Stimulated activated CD8-positive, alpha-beta memory T cell treated with anti-CD3 and anti-CD28 coated beads, Interleukin-2, amount 100 ng/mL, for 48 hours (primary cell): ENCODE measurements around the gene PTPRN2.

Source experiments
- DNase-seq, 2 donors: peaks; one replicate each; pipeline ENCODE4 v3.0.0-alpha.2; 2020; ENCODE audit warnings: low read depth in 2 of 2

The PTPRN2 gene

GRCh38 chr7:158602905-158603772, 15.5 kb upstream of the PTPRN2 start:
- no peak for DNase-seq

DNA sequence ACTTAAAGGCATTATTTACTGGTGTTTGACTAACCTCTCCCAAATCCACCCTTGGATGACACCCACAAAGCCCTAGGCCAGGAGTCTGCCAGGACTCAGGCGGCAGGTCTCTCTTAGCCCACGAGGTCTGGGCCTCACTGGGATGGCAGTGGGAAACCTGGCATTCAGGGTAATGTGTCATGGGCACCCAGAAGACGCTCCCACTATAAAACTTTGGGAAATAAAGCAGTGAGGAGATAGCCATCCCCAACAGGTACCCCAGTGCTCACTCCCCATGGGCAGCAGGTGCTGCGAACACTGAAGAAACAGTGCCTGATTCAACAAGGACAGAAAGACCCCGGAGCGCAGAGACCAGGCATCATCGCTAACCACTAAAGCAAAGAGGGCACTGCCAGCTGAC, 14.4 kb upstream of the PTPRN2 start:
- no peak for DNase-seq

GRCh38 chr7:158601090-158601489, 13.5 kb upstream of the PTPRN2 start:
- DNase-seq, result no peak

DNA sequence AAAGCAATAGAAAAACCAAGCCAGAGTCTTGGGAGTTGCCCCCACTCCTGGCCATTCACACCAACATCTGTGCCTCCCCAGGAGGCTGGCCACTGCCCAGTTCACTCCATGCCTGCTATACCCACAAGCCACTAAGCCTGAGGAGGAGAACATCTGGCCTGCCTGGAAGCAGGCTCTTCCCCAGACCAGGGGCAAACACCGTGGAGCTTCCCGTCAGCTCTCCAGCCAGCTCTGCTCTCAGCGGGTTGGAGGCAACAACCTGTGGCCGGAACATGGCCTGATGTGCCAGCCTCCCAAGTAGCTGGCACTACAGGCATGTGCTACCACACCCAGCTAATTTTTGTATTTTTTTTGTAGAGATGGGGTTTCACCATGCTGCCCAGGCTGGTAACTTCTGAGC, 9.1 kb upstream of the PTPRN2 start:
- no peak for DNase-seq

DNA sequence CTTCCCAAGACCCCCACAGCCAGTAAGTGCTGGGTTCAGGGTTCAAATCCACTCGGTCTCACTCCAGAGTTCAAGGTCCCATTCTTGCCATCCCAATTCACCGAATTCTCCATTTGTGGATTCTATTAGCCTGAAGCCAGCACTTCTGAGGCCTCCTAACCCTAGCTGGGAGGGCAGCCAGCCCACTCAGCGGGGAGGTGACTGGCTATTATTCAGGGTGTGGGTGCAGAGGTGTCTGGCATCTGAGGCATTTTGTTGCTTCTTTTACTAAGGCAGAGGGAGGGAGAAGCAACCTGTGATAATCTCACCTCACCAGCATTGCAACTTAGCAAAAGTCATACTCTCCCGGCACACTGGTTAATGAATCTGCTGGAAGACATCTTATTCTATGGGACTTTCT, 8.7 kb upstream of the PTPRN2 start:
- DNase-seq, result no peak

GRCh38 chr7:158595068-158595467, 7.4 kb upstream of the PTPRN2 start:
- no peak for DNase-seq

DNA sequence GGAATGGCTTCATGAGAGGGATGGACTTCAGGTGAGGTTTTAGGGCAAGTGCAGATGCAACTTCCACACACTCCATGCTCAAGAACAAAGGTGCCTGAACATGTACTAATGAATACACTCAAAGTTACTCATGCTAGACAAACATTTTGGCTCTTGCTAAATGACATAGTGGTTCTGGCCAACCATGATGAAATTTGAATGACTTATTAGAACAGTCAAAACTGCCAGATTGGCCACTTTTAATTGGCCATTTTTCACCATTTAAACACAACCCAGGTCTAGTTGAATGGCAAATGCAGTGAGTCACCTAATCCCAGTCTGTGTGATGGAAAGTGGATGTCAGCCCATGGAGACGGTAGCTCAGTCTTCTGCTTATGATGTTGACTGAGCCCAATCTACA, 4.9 kb upstream of the PTPRN2 start:
- DNase-seq, result no peak

DNA sequence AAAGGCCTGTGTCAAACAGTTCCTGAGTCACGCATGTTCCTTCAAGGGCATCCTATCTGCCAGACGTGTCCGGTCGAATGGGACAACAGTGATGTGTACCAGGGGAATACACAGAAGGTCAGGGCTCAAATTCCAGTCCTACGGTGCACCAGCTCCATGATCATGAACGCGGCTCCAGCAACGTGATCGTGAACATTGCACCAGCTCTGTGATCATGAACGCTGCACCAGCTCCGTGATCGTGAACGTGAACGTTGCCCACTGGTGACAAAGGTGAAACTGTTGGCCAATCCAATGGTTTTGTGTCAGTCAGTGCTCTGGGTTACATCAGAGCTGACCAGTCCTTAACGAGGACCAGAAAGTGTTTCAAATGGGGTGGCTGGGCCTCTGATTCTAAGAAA, 4.3 kb upstream of the PTPRN2 start:
- no peak for DNase-seq

GRCh38 chr7:158590181-158590530, 2.5 kb upstream of the PTPRN2 start:
- DNase-seq, result no peak

DNA sequence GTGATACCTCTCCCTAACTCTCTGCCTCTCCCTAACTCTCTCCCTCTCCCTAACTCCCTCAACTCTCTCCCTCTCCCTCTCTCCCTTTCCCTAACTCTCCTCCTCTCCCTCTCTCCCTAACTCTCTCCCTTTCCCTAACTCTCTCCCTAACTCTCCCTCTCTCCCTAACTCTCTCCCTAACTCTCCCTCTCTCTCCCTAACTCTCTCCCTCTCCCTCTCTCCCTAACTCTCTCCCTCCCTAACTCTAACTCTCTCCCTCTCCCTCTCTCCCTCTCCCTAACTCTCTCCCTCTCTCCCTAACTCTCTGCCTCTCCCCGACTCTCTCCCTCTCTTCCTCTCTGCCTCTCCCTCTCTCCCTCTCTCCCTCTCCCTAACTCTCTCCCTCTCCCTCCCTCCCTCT, 2.0 kb upstream of the PTPRN2 start:
- no peak for DNase-seq

- DNase-seq, result no peak
Measured at GRCh38 chr7:158588878-158589442, 1.3 kb upstream of the PTPRN2 start.

DNA sequence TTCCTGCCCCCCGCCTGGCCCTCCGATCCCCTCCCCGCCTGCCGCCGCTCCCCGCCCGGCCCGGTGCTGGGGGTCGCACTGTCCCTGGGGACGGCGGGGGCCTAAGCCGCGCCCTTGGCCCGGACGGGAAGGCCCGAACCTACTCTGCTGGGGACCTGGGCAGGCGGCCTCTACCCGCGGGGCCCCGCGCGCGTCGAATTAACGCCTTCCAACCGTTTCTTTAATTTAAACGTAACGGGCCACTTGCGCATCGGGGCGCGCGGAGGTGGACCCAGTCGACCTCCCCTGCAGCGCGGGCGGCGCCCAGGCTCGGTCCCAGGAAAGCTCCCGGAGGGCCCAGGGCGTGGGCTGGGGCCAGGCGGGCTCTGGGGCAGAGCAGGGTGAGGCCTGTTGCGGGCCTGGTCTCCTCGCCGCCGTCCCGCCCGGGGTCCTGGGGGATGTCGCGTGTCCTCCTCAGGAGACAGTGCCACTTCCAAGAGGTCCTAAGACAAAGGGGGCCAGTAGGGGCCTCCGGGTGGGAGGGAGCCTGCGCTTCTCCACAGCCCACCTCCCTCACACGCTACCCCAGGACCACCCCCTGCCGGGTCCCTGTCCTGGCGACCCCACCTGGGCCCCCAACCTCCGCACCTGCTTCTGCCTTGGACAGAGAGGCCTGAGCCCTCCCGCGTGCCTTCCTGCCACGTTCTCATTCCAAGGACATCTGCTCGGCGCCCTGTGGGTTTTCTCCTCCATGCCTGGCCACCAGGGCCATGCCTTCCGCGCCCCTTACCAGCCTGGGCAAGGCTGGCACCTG, 658 bp upstream of the PTPRN2 start:
- no peak for DNase-seq

GRCh38 chr7:158586499-158587161, 993 bp downstream of the PTPRN2 start:
- no peak for DNase-seq

GRCh38 chr7:158585721-158586498, 1.7 kb downstream of the PTPRN2 start:
- no peak for DNase-seq

GRCh38 chr7:158584407-158584806, 3.2 kb downstream of the PTPRN2 start:
- no peak for DNase-seq

DNA sequence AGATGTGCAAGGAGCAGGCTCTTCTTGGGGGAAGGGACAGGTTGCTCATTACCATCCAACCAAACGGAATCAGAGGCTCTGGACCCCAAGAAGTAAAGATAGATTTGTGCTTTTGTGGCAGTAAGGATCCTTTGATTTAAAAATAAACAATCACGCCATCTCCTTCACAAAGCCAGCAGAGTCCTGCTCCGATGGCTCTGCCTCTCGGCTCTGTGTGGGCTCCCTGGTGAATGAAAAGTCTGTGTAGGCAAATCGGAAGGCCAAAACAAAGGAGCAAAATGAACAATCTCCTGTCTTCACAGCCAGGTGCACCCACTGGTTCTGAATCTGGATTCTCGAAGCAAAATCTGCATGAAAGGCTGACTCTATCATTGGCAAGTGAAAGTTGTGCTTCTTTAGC, 3.8 kb downstream of the PTPRN2 start:
- no peak for DNase-seq

DNA sequence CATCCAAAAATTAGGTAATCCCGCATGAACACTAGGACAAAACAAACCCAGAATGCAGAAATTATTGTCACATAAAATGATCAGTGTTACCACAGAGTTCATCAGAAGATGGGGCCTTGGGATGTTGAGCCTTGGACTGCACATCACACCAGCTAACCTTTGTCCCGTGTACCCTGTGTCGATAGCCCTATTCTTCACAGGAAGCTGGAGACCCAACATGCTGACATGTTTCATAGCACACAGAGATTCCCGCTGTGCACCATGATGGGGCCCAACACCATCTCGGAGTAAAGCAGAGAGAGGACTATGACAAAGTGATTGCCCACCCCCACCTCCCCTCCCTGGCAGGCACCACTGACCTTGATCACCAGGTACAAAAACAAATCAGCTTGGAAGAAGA, 4.5 kb downstream of the PTPRN2 start:
- no peak for DNase-seq

- no peak for DNase-seq
Measured at GRCh38 chr7:158582089-158582456, 5.5 kb downstream of the PTPRN2 start.

- no peak for DNase-seq
Measured at GRCh38 chr7:158581440-158582088, 6.1 kb downstream of the PTPRN2 start.

GRCh38 chr7:158579662-158580646, 7.7 kb downstream of the PTPRN2 start:
- DNase-seq, result no peak
